Ovary (tissue), 9 donors: ENCODE results near the gene LRCH3. TPM values are rescaled to one million over a fixed set of nuclear protein-coding genes. Genes with fewer than 3 reads are reported as not detected.

Source experiments
- DNase-seq, 5 donors: peaks; one replicate each; pipeline ENCODE4 v3.0.0-alpha.2; 2019 to 2020
- H3K27ac ChIP-seq, 2 donors: fragments of 200-600 bp; one replicate each; pipeline versions ENCODE4 v1.5.1 to v1.8.0; 2019 to 2022
- H3K27me3 ChIP-seq: fragments of 200-600 bp; one replicate; pipeline ENCODE4 v1.8.0; 2022
- H3K36me3 ChIP-seq: fragments of 200-600 bp; sonication (generic); one replicate; pipeline ENCODE4 v1.5.1; 2019
- H3K4me1 ChIP-seq: one replicate; pipeline ENCODE4 v1.8.1; 2013; ENCODE audit warnings: mild to moderate bottlenecking, moderate library complexity; ENCODE audit not compliant: insufficient read depth
- H3K4me3 ChIP-seq: fragments of 200-600 bp; sonication (generic); one replicate; pipeline ENCODE4 v1.5.1; 2017
- H3K9me3 ChIP-seq, 2 donors: fragments of 200-600 bp in 1 of 2; sonication (generic) in 1 of 2; one replicate each; pipeline versions ENCODE4 v1.5.1 to v1.8.1; 2013 to 2019; ENCODE audit warnings: mild to moderate bottlenecking in 1 of 2, moderate library complexity in 1 of 2
- EP300 ChIP-seq: sonication (generic); formaldehyde crosslinking; IDR thresholded peaks from one replicate; pipeline ENCODE4 v1.6.1; 2017; ENCODE audit warnings: antibody characterized with exemption
- POLR2A ChIP-seq: fragments of 450-650 bp; IDR thresholded peaks from one replicate; pipeline ENCODE4 v1.6.1; 2017; ENCODE audit warnings: antibody characterized with exemption, mild to moderate bottlenecking, moderate library complexity
- WGBS, 3 donors: extraction: QIAGEN DNeasy Blood & Tissue Kit in 1 of 3; methylation state at CpG; one replicate each; pipeline versions ENCODE4 v1.1.5 to v1.1.7; 2013 to 2017; 5-methylcytosine and 5-hydroxymethylcytosine counted together
- intact Hi-C, 4 donors: fragments of 100-400 bp; cut with DNase I; formaldehyde crosslinking; loops; one replicate each; pipeline versions ENCODE4 v1.11.0 to v1.15.1; 2022 to 2023
- polyA plus RNA-seq, 2 donors: library from polyadenylated mRNA; stranded (reverse); fragments of 200-250 nt in 1 of 2; fragments of 350-450 nt in 1 of 2; fragmentation: Illumina TruSeq in 1 of 2; extraction: RNeasy Lipid Tissue Mini Kit (QIAGEN cat#74804) in 1 of 2; gene quantifications; one replicate each; pipeline ENCODE4 v1.2.3, GENCODE V29; 2013 to 2014
- total RNA-seq, 7 donors: library from RNA; depleted of rRNA in 2 of 7; stranded (reverse); fragments of >200 nt in 2 of 7; fragmentation: NEBNext Ultra II Directional in 3 of 7; extraction: Animal tissue kit (Norgen Biotek cat#: 25700) in 3 of 7; gene quantifications; one replicate each; pipeline versions ENCODE4 v1.1.0 to v1.2.4, GENCODE V29; 2016 to 2023
- TF ChIP-seq, protein P1 (sequence below), 3 donors: fragments of 450-650 bp in 2 of 3; fragments of 200-600 bp in 1 of 3; IDR thresholded peaks; one replicate each; pipeline versions ENCODE4 v1.5.1 to v1.8.0; 2016 to 2022; ENCODE audit warnings: antibody characterized with exemption in 3 of 3, mild to moderate bottlenecking in 1 of 3
- donor health status: DM: no; HTN: no; CAD: no; lungs with moderate emphysema.
- donor health status: DM: no; HTN: no; CAD: no.
- donor health status: Bipolar disorder and iron deficiency.
- donor health status: DM: yes; HTN: yes; CAD: no.
- donor health status: DM: no; HTN: no; CAD: no.
- donor health status: DM: yes; HTN: yes; CAD: no.

LRCH3 gene
- total and polyA plus RNA-seq, 9 donors: 20.9 to 192 (median 61.6) TPM

GRCh38 chr3:197758512-197758911 is 32.5 kb upstream of the LRCH3 start:
- Histone ChIP-seq H3K27me3 (no peaks in the 10 kb centered on the region), H3K4me3 (no peak overlapping the region), H3K9me3 (no peaks in the 10 kb centered on the region), H3K36me3 (no peaks in the 10 kb centered on the region), H3K27ac (no peak overlapping the region), H3K4me1 (no peaks in the 10 kb centered on the region)
- TF ChIP-seq EP300 (no peak), POLR2A (no peak)
- TF ChIP-seq, protein P1, sequence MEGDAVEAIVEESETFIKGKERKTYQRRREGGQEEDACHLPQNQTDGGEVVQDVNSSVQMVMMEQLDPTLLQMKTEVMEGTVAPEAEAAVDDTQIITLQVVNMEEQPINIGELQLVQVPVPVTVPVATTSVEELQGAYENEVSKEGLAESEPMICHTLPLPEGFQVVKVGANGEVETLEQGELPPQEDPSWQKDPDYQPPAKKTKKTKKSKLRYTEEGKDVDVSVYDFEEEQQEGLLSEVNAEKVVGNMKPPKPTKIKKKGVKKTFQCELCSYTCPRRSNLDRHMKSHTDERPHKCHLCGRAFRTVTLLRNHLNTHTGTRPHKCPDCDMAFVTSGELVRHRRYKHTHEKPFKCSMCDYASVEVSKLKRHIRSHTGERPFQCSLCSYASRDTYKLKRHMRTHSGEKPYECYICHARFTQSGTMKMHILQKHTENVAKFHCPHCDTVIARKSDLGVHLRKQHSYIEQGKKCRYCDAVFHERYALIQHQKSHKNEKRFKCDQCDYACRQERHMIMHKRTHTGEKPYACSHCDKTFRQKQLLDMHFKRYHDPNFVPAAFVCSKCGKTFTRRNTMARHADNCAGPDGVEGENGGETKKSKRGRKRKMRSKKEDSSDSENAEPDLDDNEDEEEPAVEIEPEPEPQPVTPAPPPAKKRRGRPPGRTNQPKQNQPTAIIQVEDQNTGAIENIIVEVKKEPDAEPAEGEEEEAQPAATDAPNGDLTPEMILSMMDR (IDR thresholded peaks at IDR 0.05): no peak
- intact Hi-C loops: no loop called here
- WGBS, 3 donors: 90 to 92% (median 92%) methylated on average over 4 of the region's 4 CpGs
- no peak for DNase-seq

GRCh38 chr3:197761784-197762183 is 29.3 kb upstream of the LRCH3 start:
- Histone ChIP-seq H3K36me3 (no peaks in the 10 kb centered on the region), H3K4me1 (no peaks in the 10 kb centered on the region), H3K27ac (no peak overlapping the region), H3K9me3 (no peaks in the 10 kb centered on the region), H3K4me3 (no peak overlapping the region), H3K27me3 (no peaks in the 10 kb centered on the region)
- DNase-seq: no peak
- intact Hi-C loops: no loop called here
- TF ChIP-seq POLR2A: no peak
- no peak for TF ChIP-seq EP300
- TF ChIP-seq, protein P1 (IDR thresholded peaks at IDR 0.05): no peak

GRCh38 chr3:197775317-197775716 is 15.7 kb upstream of the LRCH3 start:
- TF ChIP-seq, protein P1 (IDR thresholded peaks at IDR 0.05): no peak
- TF ChIP-seq EP300: no peak
- no peak for TF ChIP-seq POLR2A
- Histone ChIP-seq H3K4me1 (no peaks in the 10 kb centered on the region), H3K9me3 (no peaks in the 10 kb centered on the region), H3K36me3 (no peaks in the 10 kb centered on the region), H3K27me3 (no peaks in the 10 kb centered on the region), H3K27ac (no peak overlapping the region), H3K4me3 (no peak overlapping the region)
- 75 to 83% (median 79%) methylated on average over 7 of the region's 7 CpGs for WGBS, 3 donors
- intact Hi-C loops: no loop called here
- DNase-seq: no peak

- Histone ChIP-seq H3K27me3 (no peaks in the 10 kb centered on the region), H3K36me3 (no peaks in the 10 kb centered on the region), H3K27ac (no peak overlapping the region), H3K4me3 (no peak overlapping the region), H3K9me3 (no peaks in the 10 kb centered on the region), H3K4me1 (no peaks in the 10 kb centered on the region)
- intact Hi-C loops: no loop called here
- 87 to 91% (median 89%) methylated on average over 4 of the region's 4 CpGs for WGBS, 3 donors
- DNase-seq: no peak
- TF ChIP-seq, protein P1 (IDR thresholded peaks at IDR 0.05): no peak
- TF ChIP-seq POLR2A (no peak), EP300 (no peak)
These were observed 8.8 kb upstream of the LRCH3 start for GRCh38 chr3:197782230-197782629.
